ENCODE results near the gene NLN. TPM values are rescaled to one million over a fixed set of nuclear protein-coding genes. Genes with fewer than 3 reads are reported as not detected.

The NLN gene
- total and polyA plus RNA-seq, 2 experiments from 2014 or later: 37.7 to 49.6 TPM

DNA sequence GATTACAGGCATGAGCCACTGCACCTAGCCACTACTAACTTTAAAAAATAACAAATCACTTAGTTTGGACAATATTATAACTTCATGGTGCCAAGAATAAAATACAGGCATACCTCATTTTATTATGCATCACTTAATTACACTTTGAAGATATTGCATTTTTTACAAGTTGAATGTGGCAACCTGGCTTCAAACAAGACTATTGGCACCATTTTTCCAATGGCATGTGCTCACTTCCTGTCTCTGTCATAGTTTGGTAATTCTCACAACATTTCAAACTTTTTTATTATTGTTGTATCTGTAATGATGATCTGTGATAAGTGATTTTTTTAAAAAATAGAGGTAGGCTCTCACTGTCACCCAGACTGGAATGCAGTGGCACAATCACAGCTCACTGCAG is 154.5 kb downstream of the NLN start:
- H2AFZ ChIP-seq: no peak overlapping the region
- no peak overlapping the region for H3K4me2 ChIP-seq (ENCODE audit: unreplicated experiment)
- H3F3A ChIP-seq (ENCODE audit: insufficient read depth): peaks cover 43% of the 10 kb centered on the region
- DNase-seq: peak; percentile 50
- peaks cover 51% of the 10 kb centered on the region for H3K4me1 ChIP-seq (ENCODE audit: insufficient read depth)
- TF ChIP-seq EZH2 (IDR thresholded peaks at IDR 0.05; ENCODE audit: insufficient read depth, poor library complexity, severe bottlenecking) (no peak), EZH2phosphoT487 (IDR thresholded peaks at IDR 0.05; ENCODE audit: insufficient read depth, low read depth) (no peak)
- H3K27me3 ChIP-seq (replicated peaks; ENCODE audit: insufficient read depth): no peaks in the 10 kb centered on the region
- no peak overlapping the region for H3K4me3 ChIP-seq
- H3K9ac ChIP-seq: no peak overlapping the region
- no peaks in the 10 kb centered on the region for H4K20me1 ChIP-seq (ENCODE audit: insufficient read depth)
- H3K27ac ChIP-seq: no peak overlapping the region
- no peaks in the 10 kb centered on the region for H3K9me3 ChIP-seq (ENCODE audit: low read depth)
- in situ Hi-C loops (cut with MboI): no loop called here
- H3K36me3 ChIP-seq (ENCODE audit: low read depth): no peaks in the 10 kb centered on the region
- no peaks in the 10 kb centered on the region for H3K9me2 ChIP-seq (ENCODE audit: insufficient read depth)
- no peaks in the 10 kb centered on the region for H3K79me2 ChIP-seq (ENCODE audit: insufficient read depth)

DNA sequence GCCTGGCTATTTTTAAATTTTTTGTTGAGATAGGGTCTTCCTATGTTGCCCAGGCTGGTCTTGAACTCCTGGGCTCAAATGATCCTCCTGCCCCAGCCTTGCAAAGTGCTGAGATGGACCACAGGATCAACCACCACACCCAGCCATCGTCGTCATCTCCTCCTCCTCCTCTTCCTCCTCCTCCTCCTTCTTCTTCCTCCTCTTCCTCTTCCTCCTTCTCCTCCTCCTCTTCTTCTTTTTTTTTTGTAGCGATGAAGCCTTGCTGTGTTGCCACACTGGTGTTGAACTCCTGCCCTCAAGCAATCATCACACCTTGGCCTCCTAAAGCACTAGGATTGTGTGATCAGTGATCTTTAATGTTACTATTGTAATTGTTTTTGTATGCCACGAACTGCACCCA is 155.0 kb downstream of the NLN start:
- Histone ChIP-seq H4K20me1 (ENCODE audit: insufficient read depth) (no peaks in the 10 kb centered on the region), H3K36me3 (ENCODE audit: low read depth) (no peaks in the 10 kb centered on the region), H3K27ac (no peak overlapping the region), H3K4me1 (ENCODE audit: insufficient read depth) (peaks cover 48% of the 10 kb centered on the region), H3K4me3 (no peak overlapping the region), H3F3A (ENCODE audit: insufficient read depth) (peaks cover 39% of the 10 kb centered on the region), H3K4me2 (ENCODE audit: unreplicated experiment) (no peak overlapping the region), H3K9me2 (ENCODE audit: insufficient read depth) (no peaks in the 10 kb centered on the region), H3K27me3 (replicated peaks; ENCODE audit: insufficient read depth) (no peaks in the 10 kb centered on the region), H3K9me3 (ENCODE audit: low read depth) (no peaks in the 10 kb centered on the region), H3K9ac (no peak overlapping the region), H3K79me2 (ENCODE audit: insufficient read depth) (no peaks in the 10 kb centered on the region), H2AFZ (no peak overlapping the region)
- no peak for TF ChIP-seq EZH2 (IDR thresholded peaks at IDR 0.05; ENCODE audit: insufficient read depth, poor library complexity, severe bottlenecking)
- TF ChIP-seq EZH2phosphoT487 (IDR thresholded peaks at IDR 0.05; ENCODE audit: insufficient read depth, low read depth): no peak
- in situ Hi-C loops (cut with MboI): no loop called here
- WGBS, 2 experiments (ENCODE audit: low coverage in 1 of 2, low lambda C conversion rate in 2 of 2, missing lambda C conversion rate in 2 of 2): 98% methylated on average over 4 of the region's 4 CpGs
- no peak for DNase-seq

Other genes starting within 250 kb of the NLN start
- gene ADAMTS6, start 240.3 kb upstream of the NLN start, total RNA-seq (2014; rRNA removed; shearing (Covaris generic)): 62.5 and 76.0 TPM in 2 replicates
- 7.9 and 10.1 TPM in 2 replicates for gene ADAMTS6, start 240.3 kb upstream of the NLN start, polyA plus RNA-seq (2016; fragmentation: Nextera tagmentation; extraction: Ambion mirVana)
- 17.2 and 22.4 TPM in 2 replicates for gene CENPK, start 159.0 kb upstream of the NLN start, total RNA-seq (2014; rRNA removed; shearing (Covaris generic))
- 22.1 and 23.9 TPM in 2 replicates for gene CENPK, start 159.0 kb upstream of the NLN start, polyA plus RNA-seq (2016; fragmentation: Nextera tagmentation; extraction: Ambion mirVana)
- gene PPWD1, start 158.9 kb upstream of the NLN start, total RNA-seq (2014; rRNA removed; shearing (Covaris generic)): 24.7 and 56.8 TPM in 2 replicates
- gene PPWD1, start 158.9 kb upstream of the NLN start, polyA plus RNA-seq (2016; fragmentation: Nextera tagmentation; extraction: Ambion mirVana): 22.5 and 23.9 TPM in 2 replicates
- 17.8 and 19.1 TPM in 2 replicates for gene TRIM23, start 97.9 kb upstream of the NLN start, total RNA-seq (2014; rRNA removed; shearing (Covaris generic))
- gene TRIM23, start 97.9 kb upstream of the NLN start, polyA plus RNA-seq (2016; fragmentation: Nextera tagmentation; extraction: Ambion mirVana): 2.7 and 2.9 TPM in 2 replicates
- 1.2 and 1.5 TPM in 2 replicates for gene SHLD3, start 97.2 kb upstream of the NLN start, total RNA-seq (2014; rRNA removed; shearing (Covaris generic))
- 2.3 and 2.6 TPM in 2 replicates for gene SHLD3, start 97.2 kb upstream of the NLN start, polyA plus RNA-seq (2016; fragmentation: Nextera tagmentation; extraction: Ambion mirVana)
- 19.5 and 24.4 TPM in 2 replicates for gene TRAPPC13, start 97.2 kb upstream of the NLN start, total RNA-seq (2014; rRNA removed; shearing (Covaris generic))
- gene TRAPPC13, start 97.2 kb upstream of the NLN start, polyA plus RNA-seq (2016; fragmentation: Nextera tagmentation; extraction: Ambion mirVana): 20.1 and 21.1 TPM in 2 replicates
- gene SGTB, start 96 bp upstream of the NLN start, total RNA-seq (2014; rRNA removed; shearing (Covaris generic)): 22.6 and 39.9 TPM in 2 replicates
- 16.3 and 17.7 TPM in 2 replicates for gene SGTB, start 96 bp upstream of the NLN start, polyA plus RNA-seq (2016; fragmentation: Nextera tagmentation; extraction: Ambion mirVana)
- gene ERBIN, start 204.4 kb downstream of the NLN start, total RNA-seq (2014; rRNA removed; shearing (Covaris generic)): 110 and 112 TPM in 2 replicates
- gene ERBIN, start 204.4 kb downstream of the NLN start, polyA plus RNA-seq (2016; fragmentation: Nextera tagmentation; extraction: Ambion mirVana): 42.8 and 46.4 TPM in 2 replicates

Measured in GM23248 (cell line).